Right kidney (tissue), 1 donor: ENCODE data around the gene OSBP2.
"Not testable (repeated sequence)": the region's sequence is repeated elsewhere in the genome, so short reads cannot be mapped to it uniquely, and the experiment has no call there.

Source experiments
- DNase-seq: peaks from one replicate; pipeline ENCODE4 v3.0.0-alpha.2; 2016

OSBP2 gene

GRCh38 chr22:30718491-30718890 lies 23.8 kb downstream of the OSBP2 start:
- no peak for DNase-seq

GRCh38 chr22:30718938-30719337 lies 24.3 kb downstream of the OSBP2 start:
- no peak for DNase-seq

GRCh38 chr22:30720263-30720837 lies 25.7 kb downstream of the OSBP2 start:
- no peak for DNase-seq

- no peak for DNase-seq
Observed at GRCh38 chr22:30721741-30722140, 27.1 kb downstream of the OSBP2 start.

- DNase-seq: no peak
Observed at GRCh38 chr22:30728826-30729225, 34.2 kb downstream of the OSBP2 start.

- DNase-seq: no peak
Observed at GRCh38 chr22:30731658-30732057, 37.0 kb downstream of the OSBP2 start.

GRCh38 chr22:30732426-30732825 lies 37.8 kb downstream of the OSBP2 start:
- no peak for DNase-seq

- no peak for DNase-seq
Observed at GRCh38 chr22:30733181-30733631, 38.5 kb downstream of the OSBP2 start.

- not testable (repeated sequence) for DNase-seq
Observed at GRCh38 chr22:30740007-30740406, 45.3 kb downstream of the OSBP2 start.

- not testable (repeated sequence) for DNase-seq
Observed at GRCh38 chr22:30740511-30740910, 45.8 kb downstream of the OSBP2 start.

GRCh38 chr22:30742291-30743256 lies 47.9 kb downstream of the OSBP2 start:
- DNase-seq: no peak

- DNase-seq: no peak
Observed at GRCh38 chr22:30743257-30744020, 48.8 kb downstream of the OSBP2 start.

GRCh38 chr22:30744224-30744623 lies 49.5 kb downstream of the OSBP2 start:
- DNase-seq: no peak

- DNase-seq: no peak
Observed at GRCh38 chr22:30747493-30747892, 52.8 kb downstream of the OSBP2 start.

- no peak for DNase-seq
Observed at GRCh38 chr22:30749272-30749671, 54.6 kb downstream of the OSBP2 start.

- no peak for DNase-seq
Observed at GRCh38 chr22:30749849-30750248, 55.2 kb downstream of the OSBP2 start.

GRCh38 chr22:30751529-30751928 lies 56.9 kb downstream of the OSBP2 start:
- no peak for DNase-seq

GRCh38 chr22:30752771-30753170 lies 58.1 kb downstream of the OSBP2 start:
- DNase-seq: no peak

GRCh38 chr22:30753701-30754100 lies 59.0 kb downstream of the OSBP2 start:
- DNase-seq: no peak

- no peak for DNase-seq
Observed at GRCh38 chr22:30754521-30754920, 59.8 kb downstream of the OSBP2 start.

- DNase-seq: peak; percentile 31
Observed at GRCh38 chr22:30754971-30755758, 60.5 kb downstream of the OSBP2 start.

GRCh38 chr22:30755759-30756124 lies 61.1 kb downstream of the OSBP2 start:
- DNase-seq: no peak
